K562 (cell line): ENCODE results near the gene METAP1D. TPM values are rescaled to one million over a fixed set of nuclear protein-coding genes. Genes with fewer than 3 reads are reported as not detected.

ENCODE experiments used
- HNRNPLL ChIP-seq: fragments of 200-400 bp; formaldehyde crosslinking; IDR thresholded peaks from 2 replicates; pipeline ENCODE4 v1.6.1; 2017; ENCODE audit warnings: low read length, low read depth, mild to moderate bottlenecking; ENCODE audit not compliant: poor library complexity, severe bottlenecking
- KDM2B ChIP-seq: fragments of 250-450 bp; sonication (Bioruptor Pico); IDR thresholded peaks from 2 replicates; pipeline ENCODE4 v1.8.0; 2021; ENCODE audit warnings: mild to moderate bottlenecking, moderate library complexity
- LCOR ChIP-seq: sonication (generic); formaldehyde crosslinking; IDR thresholded peaks from 2 replicates; pipeline ENCODE4 v1.8.0; 2022; ENCODE audit warnings: mild to moderate bottlenecking, missing genetic modification reagents
- NFIC ChIP-seq: fragments of 450-650 bp; IDR thresholded peaks from 2 replicates; pipeline ENCODE4 v1.6.1; 2017; ENCODE audit warnings: mild to moderate bottlenecking, inconsistent platforms
- PCBP1 ChIP-seq: fragments of 200-400 bp; formaldehyde crosslinking; IDR thresholded peaks from 2 replicates; pipeline ENCODE4 v1.6.1; 2018; ENCODE audit warnings: mild to moderate bottlenecking, low read depth, low read length; ENCODE audit not compliant: poor library complexity, severe bottlenecking
- RHOXF2B ChIP-seq: fragments of 250-450 bp; sonication (Bioruptor Pico); conservative IDR thresholded peaks from 2 replicates; pipeline ENCODE4 v1.5.1; 2021
- TAF1 ChIP-seq: IDR thresholded peaks from 2 replicates; pipeline ENCODE4 v1.6.1; 2011; ENCODE audit warnings: mild to moderate bottlenecking, low read length, moderate library complexity; ENCODE audit not compliant: insufficient read depth, control insufficient read depth, severe bottlenecking; ENCODE audit errors: extremely low read depth
- ZNF431 ChIP-seq: sonication (generic); formaldehyde crosslinking; IDR thresholded peaks from 2 replicates; pipeline ENCODE4 v1.8.0; 2022; ENCODE audit warnings: mild to moderate bottlenecking, missing genetic modification reagents
- ZNF436 ChIP-seq: fragments of 250-450, 450-650 bp; sonication (Bioruptor Pico); formaldehyde crosslinking; IDR thresholded peaks from 2 replicates; pipeline ENCODE4 v1.7.0; 2020; ENCODE audit warnings: mild to moderate bottlenecking
- ZNF778 ChIP-seq: fragments of 450-650 bp; formaldehyde crosslinking; IDR thresholded peaks from 2 replicates; pipeline ENCODE4 v1.4.0; 2020; ENCODE audit warnings: mild to moderate bottlenecking, moderate library complexity
- polyA plus RNA-seq, 8 experiments: library from polyadenylated mRNA; depleted of rRNA in 4 of 8; stranded (reverse) in 5 of 8; unstranded in 3 of 8; fragments of >200 nt; fragmentation: Nextera tagmentation in 2 of 8; fragmentation: Illumina TruSeq in 1 of 8; extraction: Ambion mirVana in 2 of 8; extraction: Trizol in 1 of 8; gene quantifications; 2 replicates each; pipeline versions ENCODE4 v1.2.1 to v1.2.3, GENCODE V29; 2011 to 2014; ENCODE audit warnings: inconsistent platforms in 1 of 8, missing spikeins in 1 of 8
- total RNA-seq, 7 experiments: library from RNA; depleted of rRNA in 6 of 7; stranded (reverse); fragments of >200 nt in 6 of 7; fragmentation: Illumina TruSeq in 2 of 7; extraction: Trizol in 2 of 7; gene quantifications; 2 replicates each; pipeline versions ENCODE4 v1.2.1 to v1.2.3, GENCODE V29; 2011 to 2021; ENCODE audit warnings: low replicate concordance in 1 of 7
- TF ChIP-seq, protein P1 (sequence below): fragments of 450-650 bp; IDR thresholded peaks from 2 replicates; pipeline ENCODE4 v1.6.1; 2017; ENCODE audit warnings: antibody characterized with exemption, mild to moderate bottlenecking
- TF ChIP-seq, protein P2 (sequence below), 3 experiments: IDR thresholded peaks in 2 of 3; conservative IDR thresholded peaks in 1 of 3; 2 replicates each; pipeline ENCODE4 v1.5.1; 2011 to 2012; ENCODE audit warnings: low read length in 3 of 3, mild to moderate bottlenecking in 3 of 3, control low read depth in 2 of 3, improper control_type of control experiment in 1 of 3, inconsistent platforms in 1 of 3, low read depth in 1 of 3, mixed read lengths in 1 of 3, moderate library complexity in 1 of 3; ENCODE audit not compliant: insufficient read depth in 2 of 3
- TF ChIP-seq, protein P3 (sequence below): fragments of 450-650 bp; formaldehyde crosslinking; IDR thresholded peaks from 2 replicates; pipeline ENCODE4 v1.4.0; 2020; ENCODE audit warnings: mild to moderate bottlenecking, moderate library complexity
- TF ChIP-seq, protein P4 (sequence below): fragments of 250-450 bp; sonication (Bioruptor Pico); IDR thresholded peaks from 2 replicates; pipeline ENCODE4 v1.9.0; 2021; ENCODE audit warnings: mild to moderate bottlenecking, inconsistent platforms

Gene METAP1D
- total and polyA plus RNA-seq, 9 of the 15 experiments (the other 6 are each of a cell fraction or from before 2014, with no cell fraction given), result 8.0 to 23.4 (median 15.7) TPM

- TF ChIP-seq TAF1 (peak; percentile 87), KDM2B (CRISPR knock-in tag) (no peak), ZNF436 (CRISPR knock-in tag) (0 out of 2 replicates have a peak, but pooled peaks have one; percentile 56), NFIC (peak; percentile 34; the same call in 1 of the 2 replicates), ZNF431 (CRISPR knock-in tag) (peak; percentile 79; the same call in 1 of the 2 replicates), ZNF778 (CRISPR knock-in tag) (no peak), LCOR (CRISPR knock-in tag) (peak; percentile 83), HNRNPLL (peak; percentile 49), PCBP1 (peak; percentile 74), RHOXF2B (no peak)
- TF ChIP-seq, protein P1, sequence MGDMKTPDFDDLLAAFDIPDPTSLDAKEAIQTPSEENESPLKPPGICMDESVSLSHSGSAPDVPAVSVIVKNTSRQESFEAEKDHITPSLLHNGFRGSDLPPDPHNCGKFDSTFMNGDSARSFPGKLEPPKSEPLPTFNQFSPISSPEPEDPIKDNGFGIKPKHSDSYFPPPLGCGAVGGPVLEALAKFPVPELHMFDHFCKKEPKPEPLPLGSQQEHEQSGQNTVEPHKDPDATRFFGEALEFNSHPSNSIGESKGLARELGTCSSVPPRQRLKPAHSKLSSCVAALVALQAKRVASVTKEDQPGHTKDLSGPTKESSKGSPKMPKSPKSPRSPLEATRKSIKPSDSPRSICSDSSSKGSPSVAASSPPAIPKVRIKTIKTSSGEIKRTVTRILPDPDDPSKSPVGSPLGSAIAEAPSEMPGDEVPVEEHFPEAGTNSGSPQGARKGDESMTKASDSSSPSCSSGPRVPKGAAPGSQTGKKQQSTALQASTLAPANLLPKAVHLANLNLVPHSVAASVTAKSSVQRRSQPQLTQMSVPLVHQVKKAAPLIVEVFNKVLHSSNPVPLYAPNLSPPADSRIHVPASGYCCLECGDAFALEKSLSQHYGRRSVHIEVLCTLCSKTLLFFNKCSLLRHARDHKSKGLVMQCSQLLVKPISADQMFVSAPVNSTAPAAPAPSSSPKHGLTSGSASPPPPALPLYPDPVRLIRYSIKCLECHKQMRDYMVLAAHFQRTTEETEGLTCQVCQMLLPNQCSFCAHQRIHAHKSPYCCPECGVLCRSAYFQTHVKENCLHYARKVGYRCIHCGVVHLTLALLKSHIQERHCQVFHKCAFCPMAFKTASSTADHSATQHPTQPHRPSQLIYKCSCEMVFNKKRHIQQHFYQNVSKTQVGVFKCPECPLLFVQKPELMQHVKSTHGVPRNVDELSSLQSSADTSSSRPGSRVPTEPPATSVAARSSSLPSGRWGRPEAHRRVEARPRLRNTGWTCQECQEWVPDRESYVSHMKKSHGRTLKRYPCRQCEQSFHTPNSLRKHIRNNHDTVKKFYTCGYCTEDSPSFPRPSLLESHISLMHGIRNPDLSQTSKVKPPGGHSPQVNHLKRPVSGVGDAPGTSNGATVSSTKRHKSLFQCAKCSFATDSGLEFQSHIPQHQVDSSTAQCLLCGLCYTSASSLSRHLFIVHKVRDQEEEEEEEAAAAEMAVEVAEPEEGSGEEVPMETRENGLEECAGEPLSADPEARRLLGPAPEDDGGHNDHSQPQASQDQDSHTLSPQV, result peak; percentile 71
- TF ChIP-seq, protein P2, sequence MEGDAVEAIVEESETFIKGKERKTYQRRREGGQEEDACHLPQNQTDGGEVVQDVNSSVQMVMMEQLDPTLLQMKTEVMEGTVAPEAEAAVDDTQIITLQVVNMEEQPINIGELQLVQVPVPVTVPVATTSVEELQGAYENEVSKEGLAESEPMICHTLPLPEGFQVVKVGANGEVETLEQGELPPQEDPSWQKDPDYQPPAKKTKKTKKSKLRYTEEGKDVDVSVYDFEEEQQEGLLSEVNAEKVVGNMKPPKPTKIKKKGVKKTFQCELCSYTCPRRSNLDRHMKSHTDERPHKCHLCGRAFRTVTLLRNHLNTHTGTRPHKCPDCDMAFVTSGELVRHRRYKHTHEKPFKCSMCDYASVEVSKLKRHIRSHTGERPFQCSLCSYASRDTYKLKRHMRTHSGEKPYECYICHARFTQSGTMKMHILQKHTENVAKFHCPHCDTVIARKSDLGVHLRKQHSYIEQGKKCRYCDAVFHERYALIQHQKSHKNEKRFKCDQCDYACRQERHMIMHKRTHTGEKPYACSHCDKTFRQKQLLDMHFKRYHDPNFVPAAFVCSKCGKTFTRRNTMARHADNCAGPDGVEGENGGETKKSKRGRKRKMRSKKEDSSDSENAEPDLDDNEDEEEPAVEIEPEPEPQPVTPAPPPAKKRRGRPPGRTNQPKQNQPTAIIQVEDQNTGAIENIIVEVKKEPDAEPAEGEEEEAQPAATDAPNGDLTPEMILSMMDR (IDR thresholded peaks at IDR 0.05 in 2 of 3, conservative IDR thresholded peaks at IDR 0.05 in 1 of 3; ENCODE audit: insufficient read depth in 2 of 3, low read depth in 1 of 3, low read length in 3 of 3), result peak in 1 of 3 experiments; percentile 2; a peak in 2 of 6 replicates
- TF ChIP-seq, protein P3, sequence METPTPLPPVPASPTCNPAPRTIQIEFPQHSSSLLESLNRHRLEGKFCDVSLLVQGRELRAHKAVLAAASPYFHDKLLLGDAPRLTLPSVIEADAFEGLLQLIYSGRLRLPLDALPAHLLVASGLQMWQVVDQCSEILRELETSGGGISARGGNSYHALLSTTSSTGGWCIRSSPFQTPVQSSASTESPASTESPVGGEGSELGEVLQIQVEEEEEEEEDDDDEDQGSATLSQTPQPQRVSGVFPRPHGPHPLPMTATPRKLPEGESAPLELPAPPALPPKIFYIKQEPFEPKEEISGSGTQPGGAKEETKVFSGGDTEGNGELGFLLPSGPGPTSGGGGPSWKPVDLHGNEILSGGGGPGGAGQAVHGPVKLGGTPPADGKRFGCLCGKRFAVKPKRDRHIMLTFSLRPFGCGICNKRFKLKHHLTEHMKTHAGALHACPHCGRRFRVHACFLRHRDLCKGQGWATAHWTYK, result peak; percentile 40; the same call in 1 of the 2 replicates
- TF ChIP-seq, protein P4, sequence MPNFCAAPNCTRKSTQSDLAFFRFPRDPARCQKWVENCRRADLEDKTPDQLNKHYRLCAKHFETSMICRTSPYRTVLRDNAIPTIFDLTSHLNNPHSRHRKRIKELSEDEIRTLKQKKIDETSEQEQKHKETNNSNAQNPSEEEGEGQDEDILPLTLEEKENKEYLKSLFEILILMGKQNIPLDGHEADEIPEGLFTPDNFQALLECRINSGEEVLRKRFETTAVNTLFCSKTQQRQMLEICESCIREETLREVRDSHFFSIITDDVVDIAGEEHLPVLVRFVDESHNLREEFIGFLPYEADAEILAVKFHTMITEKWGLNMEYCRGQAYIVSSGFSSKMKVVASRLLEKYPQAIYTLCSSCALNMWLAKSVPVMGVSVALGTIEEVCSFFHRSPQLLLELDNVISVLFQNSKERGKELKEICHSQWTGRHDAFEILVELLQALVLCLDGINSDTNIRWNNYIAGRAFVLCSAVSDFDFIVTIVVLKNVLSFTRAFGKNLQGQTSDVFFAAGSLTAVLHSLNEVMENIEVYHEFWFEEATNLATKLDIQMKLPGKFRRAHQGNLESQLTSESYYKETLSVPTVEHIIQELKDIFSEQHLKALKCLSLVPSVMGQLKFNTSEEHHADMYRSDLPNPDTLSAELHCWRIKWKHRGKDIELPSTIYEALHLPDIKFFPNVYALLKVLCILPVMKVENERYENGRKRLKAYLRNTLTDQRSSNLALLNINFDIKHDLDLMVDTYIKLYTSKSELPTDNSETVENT (CRISPR knock-in tag), result peak; percentile 87; the same call in 1 of the 2 replicates
These were observed at the start of gene METAP1D (continued) for GRCh38 chr2:171999604-172000469.
